ENCODE data around the gene SHMT2.

The SHMT2 gene

DNA sequence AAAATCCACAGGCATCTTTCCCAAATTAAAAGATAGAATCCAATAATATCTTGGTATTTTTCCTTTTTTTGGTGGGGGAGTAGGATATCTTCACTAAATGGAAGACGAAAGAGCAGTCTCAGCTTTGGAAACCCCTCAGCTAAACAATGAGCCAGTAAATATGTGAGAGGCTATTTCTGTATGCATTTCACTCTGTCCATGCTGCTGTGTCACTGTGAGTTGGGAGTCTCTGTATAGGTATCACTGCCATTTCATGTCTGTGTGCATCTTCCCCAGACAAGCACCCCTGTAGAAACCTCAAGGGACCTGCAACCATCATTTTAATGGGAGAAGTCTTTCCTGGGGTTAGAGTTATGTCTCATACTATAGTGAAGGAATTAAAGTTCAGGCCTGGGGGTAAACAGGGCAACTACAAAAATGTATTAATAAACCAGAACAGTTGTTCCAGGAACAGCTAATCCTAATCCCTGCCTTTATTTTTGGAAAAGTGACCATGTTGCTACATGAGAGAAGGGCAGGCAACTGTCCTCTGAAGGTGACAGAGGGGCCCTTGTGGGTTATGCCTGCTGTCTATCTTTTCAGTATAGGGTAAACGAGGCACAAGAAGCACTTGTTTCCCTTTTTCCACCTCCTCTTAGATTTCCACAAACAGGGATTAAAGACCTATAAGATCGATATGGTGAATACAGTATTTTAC, 32.8 kb downstream of the SHMT2 start:
- ATAC-seq = no peak
- TF ChIP-seq ZFP3 (CRISPR knock-in tag; IDR thresholded peaks at IDR 0.05) = no peak
- TF ChIP-seq ZNF70 (CRISPR knock-in tag; IDR thresholded peaks at IDR 0.05) = no peak
- no peak for TF ChIP-seq PPARA (CRISPR knock-in tag; IDR thresholded peaks at IDR 0.05; ENCODE audit: borderline replicate concordance)
- TF ChIP-seq OSR1 (CRISPR knock-in tag; IDR thresholded peaks at IDR 0.05) = no peak
- no peak for TF ChIP-seq BACH2 (CRISPR knock-in tag; IDR thresholded peaks at IDR 0.05; ENCODE audit: borderline replicate concordance)
- no peak for TF ChIP-seq ISL1 (CRISPR knock-in tag; IDR thresholded peaks at IDR 0.05)
- TF ChIP-seq RARB (CRISPR knock-in tag; IDR thresholded peaks at IDR 0.05) = no peak
- TF ChIP-seq, protein P1, sequence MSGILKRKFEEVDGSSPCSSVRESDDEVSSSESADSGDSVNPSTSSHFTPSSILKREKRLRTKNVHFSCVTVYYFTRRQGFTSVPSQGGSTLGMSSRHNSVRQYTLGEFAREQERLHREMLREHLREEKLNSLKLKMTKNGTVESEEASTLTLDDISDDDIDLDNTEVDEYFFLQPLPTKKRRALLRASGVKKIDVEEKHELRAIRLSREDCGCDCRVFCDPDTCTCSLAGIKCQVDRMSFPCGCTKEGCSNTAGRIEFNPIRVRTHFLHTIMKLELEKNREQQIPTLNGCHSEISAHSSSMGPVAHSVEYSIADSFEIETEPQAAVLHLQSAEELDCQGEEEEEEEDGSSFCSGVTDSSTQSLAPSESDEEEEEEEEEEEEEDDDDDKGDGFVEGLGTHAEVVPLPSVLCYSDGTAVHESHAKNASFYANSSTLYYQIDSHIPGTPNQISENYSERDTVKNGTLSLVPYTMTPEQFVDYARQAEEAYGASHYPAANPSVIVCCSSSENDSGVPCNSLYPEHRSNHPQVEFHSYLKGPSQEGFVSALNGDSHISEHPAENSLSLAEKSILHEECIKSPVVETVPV (CRISPR knock-in tag; IDR thresholded peaks at IDR 0.05) = no peak
- TF ChIP-seq, protein P2, sequence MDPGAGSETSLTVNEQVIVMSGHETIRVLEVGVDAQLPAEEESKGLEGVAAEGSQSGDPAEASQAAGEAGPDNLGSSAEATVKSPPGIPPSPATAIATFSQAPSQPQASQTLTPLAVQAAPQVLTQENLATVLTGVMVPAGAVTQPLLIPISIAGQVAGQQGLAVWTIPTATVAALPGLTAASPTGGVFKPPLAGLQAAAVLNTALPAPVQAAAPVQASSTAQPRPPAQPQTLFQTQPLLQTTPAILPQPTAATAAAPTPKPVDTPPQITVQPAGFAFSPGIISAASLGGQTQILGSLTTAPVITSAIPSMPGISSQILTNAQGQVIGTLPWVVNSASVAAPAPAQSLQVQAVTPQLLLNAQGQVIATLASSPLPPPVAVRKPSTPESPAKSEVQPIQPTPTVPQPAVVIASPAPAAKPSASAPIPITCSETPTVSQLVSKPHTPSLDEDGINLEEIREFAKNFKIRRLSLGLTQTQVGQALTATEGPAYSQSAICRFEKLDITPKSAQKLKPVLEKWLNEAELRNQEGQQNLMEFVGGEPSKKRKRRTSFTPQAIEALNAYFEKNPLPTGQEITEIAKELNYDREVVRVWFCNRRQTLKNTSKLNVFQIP (CRISPR knock-in tag; IDR thresholded peaks at IDR 0.05; ENCODE audit: borderline replicate concordance, low read depth) = no peak
- TF ChIP-seq, protein P3, sequence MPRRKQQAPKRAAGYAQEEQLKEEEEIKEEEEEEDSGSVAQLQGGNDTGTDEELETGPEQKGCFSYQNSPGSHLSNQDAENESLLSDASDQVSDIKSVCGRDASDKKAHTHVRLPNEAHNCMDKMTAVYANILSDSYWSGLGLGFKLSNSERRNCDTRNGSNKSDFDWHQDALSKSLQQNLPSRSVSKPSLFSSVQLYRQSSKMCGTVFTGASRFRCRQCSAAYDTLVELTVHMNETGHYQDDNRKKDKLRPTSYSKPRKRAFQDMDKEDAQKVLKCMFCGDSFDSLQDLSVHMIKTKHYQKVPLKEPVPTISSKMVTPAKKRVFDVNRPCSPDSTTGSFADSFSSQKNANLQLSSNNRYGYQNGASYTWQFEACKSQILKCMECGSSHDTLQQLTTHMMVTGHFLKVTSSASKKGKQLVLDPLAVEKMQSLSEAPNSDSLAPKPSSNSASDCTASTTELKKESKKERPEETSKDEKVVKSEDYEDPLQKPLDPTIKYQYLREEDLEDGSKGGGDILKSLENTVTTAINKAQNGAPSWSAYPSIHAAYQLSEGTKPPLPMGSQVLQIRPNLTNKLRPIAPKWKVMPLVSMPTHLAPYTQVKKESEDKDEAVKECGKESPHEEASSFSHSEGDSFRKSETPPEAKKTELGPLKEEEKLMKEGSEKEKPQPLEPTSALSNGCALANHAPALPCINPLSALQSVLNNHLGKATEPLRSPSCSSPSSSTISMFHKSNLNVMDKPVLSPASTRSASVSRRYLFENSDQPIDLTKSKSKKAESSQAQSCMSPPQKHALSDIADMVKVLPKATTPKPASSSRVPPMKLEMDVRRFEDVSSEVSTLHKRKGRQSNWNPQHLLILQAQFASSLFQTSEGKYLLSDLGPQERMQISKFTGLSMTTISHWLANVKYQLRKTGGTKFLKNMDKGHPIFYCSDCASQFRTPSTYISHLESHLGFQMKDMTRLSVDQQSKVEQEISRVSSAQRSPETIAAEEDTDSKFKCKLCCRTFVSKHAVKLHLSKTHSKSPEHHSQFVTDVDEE (CRISPR knock-in tag; IDR thresholded peaks at IDR 0.05) = no peak
- no peak for TF ChIP-seq GLIS3 (CRISPR knock-in tag; IDR thresholded peaks at IDR 0.05)
- no peak for TF ChIP-seq ZC3H10 (CRISPR knock-in tag; IDR thresholded peaks at IDR 0.05)
- TF ChIP-seq TCF4 (CRISPR knock-in tag; IDR thresholded peaks at IDR 0.05; ENCODE audit: borderline replicate concordance) = no peak
- TF ChIP-seq, protein P4, sequence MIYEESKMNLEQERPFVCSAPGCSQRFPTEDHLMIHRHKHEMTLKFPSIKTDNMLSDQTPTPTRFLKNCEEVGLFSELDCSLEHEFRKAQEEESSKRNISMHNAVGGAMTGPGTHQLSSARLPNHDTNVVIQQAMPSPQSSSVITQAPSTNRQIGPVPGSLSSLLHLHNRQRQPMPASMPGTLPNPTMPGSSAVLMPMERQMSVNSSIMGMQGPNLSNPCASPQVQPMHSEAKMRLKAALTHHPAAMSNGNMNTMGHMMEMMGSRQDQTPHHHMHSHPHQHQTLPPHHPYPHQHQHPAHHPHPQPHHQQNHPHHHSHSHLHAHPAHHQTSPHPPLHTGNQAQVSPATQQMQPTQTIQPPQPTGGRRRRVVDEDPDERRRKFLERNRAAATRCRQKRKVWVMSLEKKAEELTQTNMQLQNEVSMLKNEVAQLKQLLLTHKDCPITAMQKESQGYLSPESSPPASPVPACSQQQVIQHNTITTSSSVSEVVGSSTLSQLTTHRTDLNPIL (CRISPR knock-in tag; IDR thresholded peaks at IDR 0.05; ENCODE audit: low read depth) = no peak
- no peak for TF ChIP-seq TOX (CRISPR knock-in tag; IDR thresholded peaks at IDR 0.05; ENCODE audit: borderline replicate concordance)
- TF ChIP-seq CSDC2 (CRISPR knock-in tag; IDR thresholded peaks at IDR 0.05) = no peak
- no peak for TF ChIP-seq ZNF8 (CRISPR knock-in tag; IDR thresholded peaks at IDR 0.05)
- TF ChIP-seq, protein P5, sequence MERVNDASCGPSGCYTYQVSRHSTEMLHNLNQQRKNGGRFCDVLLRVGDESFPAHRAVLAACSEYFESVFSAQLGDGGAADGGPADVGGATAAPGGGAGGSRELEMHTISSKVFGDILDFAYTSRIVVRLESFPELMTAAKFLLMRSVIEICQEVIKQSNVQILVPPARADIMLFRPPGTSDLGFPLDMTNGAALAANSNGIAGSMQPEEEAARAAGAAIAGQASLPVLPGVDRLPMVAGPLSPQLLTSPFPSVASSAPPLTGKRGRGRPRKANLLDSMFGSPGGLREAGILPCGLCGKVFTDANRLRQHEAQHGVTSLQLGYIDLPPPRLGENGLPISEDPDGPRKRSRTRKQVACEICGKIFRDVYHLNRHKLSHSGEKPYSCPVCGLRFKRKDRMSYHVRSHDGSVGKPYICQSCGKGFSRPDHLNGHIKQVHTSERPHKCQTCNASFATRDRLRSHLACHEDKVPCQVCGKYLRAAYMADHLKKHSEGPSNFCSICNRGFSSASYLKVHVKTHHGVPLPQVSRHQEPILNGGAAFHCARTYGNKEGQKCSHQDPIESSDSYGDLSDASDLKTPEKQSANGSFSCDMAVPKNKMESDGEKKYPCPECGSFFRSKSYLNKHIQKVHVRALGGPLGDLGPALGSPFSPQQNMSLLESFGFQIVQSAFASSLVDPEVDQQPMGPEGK (CRISPR knock-in tag; IDR thresholded peaks at IDR 0.05; ENCODE audit: borderline replicate concordance) = no peak

DNA sequence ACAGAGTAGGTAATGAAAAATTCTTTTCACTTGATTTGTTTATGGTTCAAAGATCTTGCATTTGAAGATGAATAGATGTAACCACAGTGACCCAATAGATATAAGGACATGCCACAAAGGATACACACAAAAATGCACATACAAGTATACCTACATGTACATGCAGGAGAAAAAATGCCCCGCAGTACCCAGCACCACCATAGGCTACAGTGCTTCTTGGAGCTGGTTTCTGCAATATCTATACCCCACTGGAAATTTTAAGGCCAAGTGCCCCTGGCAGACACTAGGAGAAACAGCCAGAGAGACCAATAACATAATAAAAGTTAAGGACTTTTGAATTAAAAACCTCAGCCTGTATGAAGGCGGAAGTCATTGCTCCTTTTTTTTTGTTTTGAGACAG, 33.6 kb downstream of the SHMT2 start:
- TF ChIP-seq, protein P5 (CRISPR knock-in tag; IDR thresholded peaks at IDR 0.05; ENCODE audit: borderline replicate concordance) = no peak
- TF ChIP-seq TOX (CRISPR knock-in tag; IDR thresholded peaks at IDR 0.05; ENCODE audit: borderline replicate concordance) (no peak), ZC3H10 (CRISPR knock-in tag; IDR thresholded peaks at IDR 0.05) (no peak), ZNF565 (CRISPR knock-in tag; conservative IDR thresholded peaks at IDR 0.05; ENCODE audit: low read depth) (no peak), CSDC2 (CRISPR knock-in tag; IDR thresholded peaks at IDR 0.05) (no peak), ZNF70 (CRISPR knock-in tag; IDR thresholded peaks at IDR 0.05) (no peak), RARB (CRISPR knock-in tag; IDR thresholded peaks at IDR 0.05) (no peak), GLIS3 (CRISPR knock-in tag; IDR thresholded peaks at IDR 0.05) (no peak)
- TF ChIP-seq, protein P1 (CRISPR knock-in tag; IDR thresholded peaks at IDR 0.05) = no peak
- no peak for ATAC-seq
